Fibroblast of mammary gland (primary cell): Measurements from ENCODE around the gene RGS9.

ENCODE experiments used
- DNase-seq: peaks from one replicate; pipeline ENCODE4 v3.0.0-alpha.2; 2010; ENCODE audit warnings: low read depth
- H3K4me3 ChIP-seq: 2 replicates; pipeline ENCODE4 v1.5.1; 2011; ENCODE audit warnings: low read depth, mild to moderate bottlenecking, low read length, moderate library complexity; ENCODE audit not compliant: control insufficient read depth
- TF ChIP-seq, protein P1 (sequence below): conservative IDR thresholded peaks from 2 replicates; pipeline ENCODE4 v1.5.1; 2011; ENCODE audit warnings: low read depth, low read length, inconsistent platforms; ENCODE audit not compliant: control insufficient read depth, insufficient read depth

Gene RGS9

DNA sequence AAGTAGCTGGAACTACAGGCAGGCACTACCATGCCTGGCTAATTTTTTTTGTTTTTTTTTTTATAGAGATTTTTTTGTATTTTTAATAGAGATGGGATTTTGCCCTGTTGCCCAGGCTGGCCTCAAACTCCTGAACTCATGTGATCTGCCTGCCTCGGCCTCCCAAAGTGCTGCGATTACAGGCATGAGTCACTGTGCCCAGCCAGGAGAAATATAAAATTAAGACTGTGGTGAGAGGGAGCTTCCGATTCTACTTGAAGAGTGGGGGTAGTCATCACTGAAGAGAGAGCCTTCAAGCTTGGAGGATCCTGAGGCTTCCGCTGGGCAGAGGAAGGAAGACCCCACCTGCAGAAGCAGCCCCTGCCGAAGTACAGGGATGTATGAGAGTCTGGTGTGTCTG, 34.4 kb upstream of the RGS9 start:
- no peak overlapping the region for H3K4me3 ChIP-seq
- no peak for DNase-seq
- TF ChIP-seq, protein P1, sequence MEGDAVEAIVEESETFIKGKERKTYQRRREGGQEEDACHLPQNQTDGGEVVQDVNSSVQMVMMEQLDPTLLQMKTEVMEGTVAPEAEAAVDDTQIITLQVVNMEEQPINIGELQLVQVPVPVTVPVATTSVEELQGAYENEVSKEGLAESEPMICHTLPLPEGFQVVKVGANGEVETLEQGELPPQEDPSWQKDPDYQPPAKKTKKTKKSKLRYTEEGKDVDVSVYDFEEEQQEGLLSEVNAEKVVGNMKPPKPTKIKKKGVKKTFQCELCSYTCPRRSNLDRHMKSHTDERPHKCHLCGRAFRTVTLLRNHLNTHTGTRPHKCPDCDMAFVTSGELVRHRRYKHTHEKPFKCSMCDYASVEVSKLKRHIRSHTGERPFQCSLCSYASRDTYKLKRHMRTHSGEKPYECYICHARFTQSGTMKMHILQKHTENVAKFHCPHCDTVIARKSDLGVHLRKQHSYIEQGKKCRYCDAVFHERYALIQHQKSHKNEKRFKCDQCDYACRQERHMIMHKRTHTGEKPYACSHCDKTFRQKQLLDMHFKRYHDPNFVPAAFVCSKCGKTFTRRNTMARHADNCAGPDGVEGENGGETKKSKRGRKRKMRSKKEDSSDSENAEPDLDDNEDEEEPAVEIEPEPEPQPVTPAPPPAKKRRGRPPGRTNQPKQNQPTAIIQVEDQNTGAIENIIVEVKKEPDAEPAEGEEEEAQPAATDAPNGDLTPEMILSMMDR = no peak

DNA sequence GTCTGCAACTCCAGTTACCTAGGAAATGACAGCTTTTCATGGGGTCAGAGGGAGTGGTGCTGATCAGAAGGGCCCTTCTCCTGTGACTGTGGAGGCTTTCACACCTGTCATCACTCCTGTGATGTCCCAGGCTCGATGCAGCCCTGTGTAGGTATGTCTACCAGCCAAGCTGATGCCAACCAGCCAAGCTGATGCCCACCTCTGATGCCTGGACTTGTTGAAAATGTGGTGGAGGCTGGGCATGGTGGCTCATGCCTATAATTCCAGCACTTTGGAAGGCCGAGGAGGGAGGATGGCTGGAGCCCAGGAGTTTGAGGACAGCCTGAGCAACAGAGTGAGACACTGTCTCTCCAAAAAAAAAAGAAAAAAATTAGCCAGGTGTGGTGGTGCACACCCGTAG, 33.7 kb upstream of the RGS9 start:
- TF ChIP-seq, protein P1 = no peak
- H3K4me3 ChIP-seq = no peak overlapping the region
- DNase-seq = no peak

DNA sequence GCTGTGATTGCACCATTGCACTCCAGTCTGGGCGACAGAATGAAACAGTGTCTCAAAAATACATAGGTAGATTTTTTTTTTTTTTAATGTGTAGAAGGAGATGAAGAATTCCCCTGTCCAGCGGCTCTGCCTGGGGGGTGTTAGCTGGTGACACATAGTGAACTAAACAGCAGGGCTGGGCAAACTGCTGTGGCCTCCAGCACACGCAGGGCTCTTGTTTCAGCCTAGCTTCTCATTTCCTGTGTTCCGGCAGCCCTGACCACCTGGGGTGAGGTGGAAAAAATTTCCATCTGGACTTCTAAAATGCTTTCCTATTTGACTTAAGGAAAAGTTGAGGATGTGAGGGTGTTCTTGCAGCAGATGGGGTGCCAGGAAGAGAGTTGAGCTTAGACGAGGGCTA, 33.3 kb upstream of the RGS9 start:
- no peak overlapping the region for H3K4me3 ChIP-seq
- DNase-seq = no peak
- TF ChIP-seq, protein P1 = no peak

DNA sequence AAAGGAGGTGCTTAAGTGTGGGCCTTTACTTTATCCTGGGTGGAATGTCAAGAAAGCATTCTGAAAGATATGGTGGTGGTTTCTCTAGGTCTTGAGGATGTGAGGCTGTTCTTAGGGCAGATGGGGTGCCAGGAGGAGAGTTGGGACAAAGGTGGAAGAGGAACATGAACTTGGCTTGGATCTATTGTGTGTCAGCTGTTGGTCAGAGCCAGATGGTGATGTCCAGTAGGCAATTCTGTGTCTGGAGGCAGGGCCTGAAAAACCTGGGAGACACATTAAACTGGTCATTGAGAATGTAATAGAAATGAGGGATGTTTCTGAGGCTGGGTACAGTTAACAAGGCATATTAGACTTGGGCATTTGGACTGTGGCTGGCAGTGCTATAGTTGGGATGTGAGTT, 32.6 kb upstream of the RGS9 start:
- DNase-seq = no peak
- TF ChIP-seq, protein P1 = no peak
- no peak overlapping the region for H3K4me3 ChIP-seq

DNA sequence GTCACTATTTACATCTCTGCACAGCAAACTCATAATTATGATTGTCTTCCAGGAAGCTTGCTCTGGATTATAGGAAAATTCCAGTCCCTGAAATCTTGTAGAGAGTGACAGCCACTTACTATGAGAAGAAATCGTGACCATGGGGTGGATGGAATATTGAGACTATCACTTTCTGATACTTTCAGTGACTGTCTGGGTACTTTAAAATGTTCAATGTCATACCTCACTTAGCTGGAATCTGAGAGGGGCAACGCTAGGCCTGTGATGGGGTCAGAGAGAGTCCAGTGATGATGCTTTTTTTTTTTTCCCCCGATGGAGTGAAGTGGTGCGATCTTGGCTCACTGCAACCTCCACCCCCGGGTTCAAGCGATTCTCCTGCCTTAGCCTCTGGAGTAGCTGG, 32.2 kb upstream of the RGS9 start:
- no peak for DNase-seq
- H3K4me3 ChIP-seq = no peak overlapping the region
- TF ChIP-seq, protein P1 = no peak

DNA sequence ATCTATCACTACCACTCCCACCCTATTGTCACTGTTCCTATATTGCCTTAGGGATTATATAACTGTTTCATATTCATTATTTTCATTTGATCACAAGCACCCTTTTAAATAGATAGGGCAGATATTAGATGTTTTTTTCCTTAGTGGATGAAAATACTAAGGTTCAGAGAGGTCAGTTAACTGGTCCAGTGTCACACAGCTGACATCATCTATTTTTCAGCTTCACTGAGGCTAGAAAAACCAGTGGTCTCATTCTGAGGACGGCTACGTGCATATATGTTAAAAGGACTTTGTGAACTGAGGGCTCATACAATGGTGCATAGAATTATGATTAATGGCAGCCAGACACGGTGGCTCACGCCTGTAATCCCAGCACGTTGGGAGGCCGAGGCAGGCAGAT, 29.0 kb upstream of the RGS9 start:
- TF ChIP-seq, protein P1 = no peak
- no peak overlapping the region for H3K4me3 ChIP-seq
- no peak for DNase-seq

DNA sequence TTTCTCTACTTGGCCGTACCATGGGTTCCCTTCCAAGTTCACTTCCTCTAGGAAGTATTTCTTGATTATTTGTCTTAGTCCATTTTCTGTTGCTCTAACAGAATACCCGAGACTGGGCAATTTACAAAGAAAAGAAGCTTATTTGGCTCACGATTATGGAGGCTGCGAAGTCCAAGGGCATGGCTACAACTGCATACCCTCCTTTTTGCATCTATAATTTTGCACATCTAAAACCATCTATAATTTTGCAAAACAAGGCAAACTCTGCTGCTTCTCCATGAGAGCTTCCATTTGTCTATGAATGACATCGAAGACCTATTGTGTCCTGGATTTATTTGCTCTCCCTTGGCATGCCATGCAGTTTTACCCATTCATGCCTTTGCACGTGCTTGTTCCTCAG, 27.6 kb upstream of the RGS9 start:
- no peak for DNase-seq
- no peak overlapping the region for H3K4me3 ChIP-seq
- TF ChIP-seq, protein P1 = no peak
